Stimulated activated CD4-positive, alpha-beta T cell treated with anti-CD3 and anti-CD28 coated beads, Interleukin-15, amount 100 ng/mL, for 48 hours (primary cell): Measurements from ENCODE around the gene C6orf52.

Experiments used
- DNase-seq, 2 donors: peaks; one replicate each; pipeline ENCODE4 v3.0.0-alpha.2; 2020; ENCODE audit warnings: low read depth in 2 of 2

The C6orf52 gene

GRCh38 chr6:10655508-10656055 lies 38.8 kb downstream of the C6orf52 start:
- DNase-seq: no peak

- no peak for DNase-seq
Observed at GRCh38 chr6:10644225-10644624, 50.2 kb downstream of the C6orf52 start.

- DNase-seq: no peak
Observed at GRCh38 chr6:10643201-10643651, 51.2 kb downstream of the C6orf52 start.

GRCh38 chr6:10641528-10641927 lies 52.9 kb downstream of the C6orf52 start:
- DNase-seq: no peak

GRCh38 chr6:10640412-10640811 lies 54.0 kb downstream of the C6orf52 start:
- DNase-seq: no peak

GRCh38 chr6:10633216-10633615 lies 61.2 kb downstream of the C6orf52 start:
- no peak for DNase-seq

- no peak for DNase-seq
Observed at GRCh38 chr6:10630178-10630577, 64.2 kb downstream of the C6orf52 start.

- DNase-seq: no peak
Observed at GRCh38 chr6:10627800-10628199, 66.6 kb downstream of the C6orf52 start.

- no peak for DNase-seq
Observed at GRCh38 chr6:10626154-10626741, 68.2 kb downstream of the C6orf52 start.

- DNase-seq: no peak
Observed at GRCh38 chr6:10624836-10625235, 69.6 kb downstream of the C6orf52 start.

GRCh38 chr6:10621847-10622246 lies 72.6 kb downstream of the C6orf52 start:
- no peak for DNase-seq
